CD4-positive, alpha-beta T cell (primary cell): ENCODE data around the gene PXDN. TPM values are rescaled to one million over a fixed set of nuclear protein-coding genes. Genes with fewer than 3 reads are reported as not detected.

Experiments
- ATAC-seq: fragments of 200-7000 bp; cut with Tn5 transposase; one replicate; pipeline ENCODE4 v1.10.0; 2022; ENCODE audit warnings: mild to moderate bottlenecking; ENCODE audit not compliant: poor library complexity
- CTCF ChIA-PET: fragments of 350-600 bp; sonication (Branson Sonifier 250); formaldehyde crosslinking; loops from one replicate; lab custom pipeline; 2021; ENCODE audit warnings: antibody characterized with exemption, inconsistent platforms; lab: Charles Lee
- POLR2A ChIA-PET: fragments of 350-600 bp; sonication (Branson Sonifier 250); formaldehyde crosslinking; loops from one replicate; lab custom pipeline; 2021; ENCODE audit warnings: antibody characterized with exemption, inconsistent platforms; lab: Charles Lee
- DNase-seq, 14 experiments: peaks; one replicate each; pipeline ENCODE4 v3.0.0-alpha.2; 2013 to 2020; ENCODE audit warnings: mixed read lengths in 2 of 14
- H3K27ac ChIP-seq, 2 donors: one replicate each; pipeline versions ENCODE4 v1.5.1 to v1.7.0; 2013; ENCODE audit warnings: low read length in 2 of 2, low read depth in 1 of 2, mild to moderate bottlenecking in 1 of 2
- H3K27me3 ChIP-seq, 2 experiments: 1 replicate in 1 of 2; 2 replicates in 1 of 2; pipeline versions ENCODE4 v1.6.1 to v1.7.0; 2013; ENCODE audit warnings: low read length in 2 of 2, control low read depth in 1 of 2, mild to moderate bottlenecking in 1 of 2, moderate library complexity in 1 of 2; ENCODE audit not compliant: insufficient read depth in 2 of 2, control insufficient read depth in 1 of 2
- H3K36me3 ChIP-seq: one replicate; pipeline ENCODE4 v1.6.1; 2013; ENCODE audit warnings: low read length, control low read depth; ENCODE audit not compliant: insufficient read depth
- H3K4me1 ChIP-seq: one replicate; pipeline ENCODE4 v1.6.1; 2013; ENCODE audit warnings: low read length, control low read depth; ENCODE audit not compliant: insufficient read depth
- H3K4me3 ChIP-seq: one replicate; pipeline ENCODE4 v1.5.1; 2013; ENCODE audit warnings: mild to moderate bottlenecking, low read length, moderate library complexity
- H3K9me3 ChIP-seq, 2 experiments: 1 replicate in 1 of 2; 2 replicates in 1 of 2; pipeline versions ENCODE4 v1.6.1 to v1.7.0; 2013; ENCODE audit warnings: low read length in 2 of 2, mild to moderate bottlenecking in 2 of 2, control low read depth in 1 of 2, moderate library complexity in 1 of 2; ENCODE audit not compliant: control insufficient read depth in 1 of 2, insufficient read depth in 1 of 2
- H3K27ac Mint-ChIP-seq: one replicate; pipeline ENCODE4 v1.8.0; 2020; ENCODE audit warnings: mixed read lengths
- H3K27me3 Mint-ChIP-seq: one replicate; pipeline ENCODE4 v1.8.0; 2021; ENCODE audit warnings: mixed read lengths
- H3K36me3 Mint-ChIP-seq: one replicate; pipeline ENCODE4 v1.8.0; 2021; ENCODE audit warnings: low read depth, mixed read lengths
- H3K4me1 Mint-ChIP-seq: one replicate; pipeline ENCODE4 v1.8.0; 2021; ENCODE audit warnings: low read depth, mixed read lengths
- H3K4me3 Mint-ChIP-seq: one replicate; pipeline ENCODE4 v1.8.0; 2020; ENCODE audit warnings: mild to moderate bottlenecking, mixed read lengths
- H3K9me3 Mint-ChIP-seq: one replicate; pipeline ENCODE4 v1.8.0; 2020; ENCODE audit warnings: mixed read lengths
- intact Hi-C, 2 experiments: fragments of 100-400 bp; cut with DNase I in 1 of 2; cut with micrococcal nuclease in 1 of 2; formaldehyde crosslinking; loops; one replicate each; pipeline versions ENCODE4 v1.15.1 to v1.9.0; 2023 to 2025; cut with DNase I, micrococcal nuclease
- total RNA-seq, 174 experiments: library from RNA in 2 of 174; stranded (reverse) in 2 of 174; gene quantifications; one replicate each; pipeline ENCODE4 v1.2.3 and lab custom pipeline; 2021 to 2026
- TF ChIP-seq, protein P1 (sequence below): fragments of 200-600 bp; IDR thresholded peaks from one replicate; pipeline ENCODE4 v1.8.0; 2022; ENCODE audit warnings: antibody characterized with exemption, mild to moderate bottlenecking

Gene PXDN
- total RNA-seq, 2 experiments from 2014 or later, result 0.47 to 0.84 TPM

DNA sequence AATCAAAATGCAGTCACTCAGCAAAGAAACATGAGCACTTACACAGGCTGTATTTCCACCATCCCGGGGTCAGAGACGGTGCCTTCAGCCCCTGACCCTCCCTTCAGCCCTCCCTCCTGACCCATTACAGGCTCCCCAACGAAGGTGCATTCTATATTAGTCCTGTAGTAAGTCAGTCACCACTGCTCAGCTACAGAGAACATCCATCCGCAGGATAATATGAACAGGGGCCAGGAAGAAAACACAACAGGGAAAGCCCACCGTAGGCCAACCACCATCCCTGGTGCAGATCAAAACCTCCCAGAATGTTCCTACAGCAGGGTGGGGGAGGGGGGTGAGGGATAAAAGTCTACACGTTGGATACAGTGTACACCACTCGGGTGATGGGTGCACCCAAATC lies 15.1 kb downstream of the PXDN start:
- CTCF ChIA-PET, result no interaction called here
- H3K36me3 Mint-ChIP-seq, result no peaks in the 10 kb centered on the region

GRCh38 chr2:1728821-1729220 lies 15.5 kb downstream of the PXDN start:
- Mint-ChIP-seq H3K4me3 (no peak overlapping the region), H3K36me3 (no peaks in the 10 kb centered on the region)
- TF ChIP-seq, protein P1, sequence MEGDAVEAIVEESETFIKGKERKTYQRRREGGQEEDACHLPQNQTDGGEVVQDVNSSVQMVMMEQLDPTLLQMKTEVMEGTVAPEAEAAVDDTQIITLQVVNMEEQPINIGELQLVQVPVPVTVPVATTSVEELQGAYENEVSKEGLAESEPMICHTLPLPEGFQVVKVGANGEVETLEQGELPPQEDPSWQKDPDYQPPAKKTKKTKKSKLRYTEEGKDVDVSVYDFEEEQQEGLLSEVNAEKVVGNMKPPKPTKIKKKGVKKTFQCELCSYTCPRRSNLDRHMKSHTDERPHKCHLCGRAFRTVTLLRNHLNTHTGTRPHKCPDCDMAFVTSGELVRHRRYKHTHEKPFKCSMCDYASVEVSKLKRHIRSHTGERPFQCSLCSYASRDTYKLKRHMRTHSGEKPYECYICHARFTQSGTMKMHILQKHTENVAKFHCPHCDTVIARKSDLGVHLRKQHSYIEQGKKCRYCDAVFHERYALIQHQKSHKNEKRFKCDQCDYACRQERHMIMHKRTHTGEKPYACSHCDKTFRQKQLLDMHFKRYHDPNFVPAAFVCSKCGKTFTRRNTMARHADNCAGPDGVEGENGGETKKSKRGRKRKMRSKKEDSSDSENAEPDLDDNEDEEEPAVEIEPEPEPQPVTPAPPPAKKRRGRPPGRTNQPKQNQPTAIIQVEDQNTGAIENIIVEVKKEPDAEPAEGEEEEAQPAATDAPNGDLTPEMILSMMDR, result no peak

More for the DNA sequence above, 15.1 kb downstream of the PXDN start:
- H3K36me3 ChIP-seq, result no peaks in the 10 kb centered on the region
- peaks cover 4% of the 10 kb centered on the region for H3K27me3 Mint-ChIP-seq
- peaks cover 0 to 8% of the 10 kb centered on the region in 2 experiments for H3K9me3 ChIP-seq
- H3K4me3 Mint-ChIP-seq, result no peak overlapping the region
- H3K27ac Mint-ChIP-seq, result no peak overlapping the region
- POLR2A ChIA-PET, result no interaction called here
- no peaks in the 10 kb centered on the region for H3K4me1 Mint-ChIP-seq
- no peaks in the 10 kb centered on the region for H3K9me3 Mint-ChIP-seq
- intact Hi-C loops, result no loop called here
- H3K27ac ChIP-seq, result no peak overlapping the region
- TF ChIP-seq, protein P1, result no peak
- no peak for DNase-seq
- H3K4me3 ChIP-seq, result no peak overlapping the region
- H3K27me3 ChIP-seq, result peaks cover 0 to 4% of the 10 kb centered on the region in 2 experiments
- H3K4me1 ChIP-seq, result no peaks in the 10 kb centered on the region
- no peak for ATAC-seq

GRCh38 chr2:1727796-1728474 lies 16.4 kb downstream of the PXDN start:
- Histone ChIP-seq H3K9me3 (peaks cover 0 to 8% of the 10 kb centered on the region in 2 experiments), H3K27me3 (peaks cover 0 to 4% of the 10 kb centered on the region in 2 experiments), H3K4me3 (no peak overlapping the region), H3K27ac (no peak overlapping the region), H3K36me3 (no peaks in the 10 kb centered on the region), H3K4me1 (no peaks in the 10 kb centered on the region)
- ATAC-seq, result no peak
- ChIA-PET CTCF (no interaction called here), POLR2A (no interaction called here)
- Mint-ChIP-seq H3K4me1 (no peaks in the 10 kb centered on the region), H3K9me3 (no peaks in the 10 kb centered on the region), H3K36me3 (no peaks in the 10 kb centered on the region), H3K27ac (no peak overlapping the region), H3K4me3 (no peak overlapping the region), H3K27me3 (peaks cover 4% of the 10 kb centered on the region)
- TF ChIP-seq, protein P1, result no peak
- intact Hi-C loops, result no loop called here
- no peak for DNase-seq

More at GRCh38 chr2:1728821-1729220, 15.5 kb downstream of the PXDN start:
- H3K4me1 Mint-ChIP-seq, result no peaks in the 10 kb centered on the region
- CTCF ChIA-PET, result no interaction called here
- H3K4me3 ChIP-seq, result no peak overlapping the region
- no peaks in the 10 kb centered on the region for H3K36me3 ChIP-seq
- no peak overlapping the region for H3K27ac ChIP-seq
- peaks cover 0 to 4% of the 10 kb centered on the region in 2 experiments for H3K27me3 ChIP-seq
- ATAC-seq (no peak), DNase-seq (no peak)
- H3K27ac Mint-ChIP-seq, result no peak overlapping the region
- POLR2A ChIA-PET, result no interaction called here
- intact Hi-C loops, result no loop called here
- H3K27me3 Mint-ChIP-seq, result peaks cover 4% of the 10 kb centered on the region
- no peaks in the 10 kb centered on the region for H3K4me1 ChIP-seq
- peaks cover 0 to 8% of the 10 kb centered on the region in 2 experiments for H3K9me3 ChIP-seq
- no peaks in the 10 kb centered on the region for H3K9me3 Mint-ChIP-seq
